Duodenal mucosa (tissue), 2 donors: Measurements from ENCODE around the gene HSD11B1L.

Experiments
- H3K27ac ChIP-seq: one replicate; pipeline ENCODE4 v1.7.0; 2013; ENCODE audit warnings: low read depth, low read length
- H3K27me3 ChIP-seq, 2 donors: one replicate each; pipeline ENCODE4 v1.7.0; 2013; ENCODE audit warnings: low read length in 2 of 2, control low read depth in 1 of 2; ENCODE audit not compliant: insufficient read depth in 2 of 2, control insufficient read depth in 1 of 2
- H3K36me3 ChIP-seq, 2 donors: one replicate each; pipeline ENCODE4 v1.7.0; 2013; ENCODE audit warnings: low read length in 2 of 2, control low read depth in 1 of 2; ENCODE audit not compliant: insufficient read depth in 2 of 2, control insufficient read depth in 1 of 2
- H3K4me1 ChIP-seq, 2 donors: one replicate each; pipeline ENCODE4 v1.7.0; 2013; ENCODE audit warnings: low read length in 2 of 2, control low read depth in 1 of 2; ENCODE audit not compliant: insufficient read depth in 2 of 2, control insufficient read depth in 1 of 2
- H3K4me3 ChIP-seq, 2 donors: one replicate each; pipeline ENCODE4 v1.7.0; 2013; ENCODE audit warnings: low read length in 2 of 2, low read depth in 1 of 2
- H3K9ac ChIP-seq, 2 donors: one replicate each; pipeline ENCODE4 v1.7.0; 2013; ENCODE audit warnings: low read length in 2 of 2, low read depth in 1 of 2
- H3K9me3 ChIP-seq, 2 donors: one replicate each; pipeline ENCODE4 v1.7.0; 2013; ENCODE audit warnings: low read length in 2 of 2, control low read depth in 1 of 2; ENCODE audit not compliant: control insufficient read depth in 1 of 2

HSD11B1L gene

GRCh38 chr19:5644037-5644436 lies 36.8 kb upstream of the HSD11B1L start:
- Histone ChIP-seq H3K27me3 (no peaks in the 10 kb centered on the region), H3K9ac (no peak overlapping the region), H3K9me3 (no peaks in the 10 kb centered on the region), H3K27ac (no peak overlapping the region), H3K36me3 (peaks cover 51 to 73% of the 10 kb centered on the region in 2 donors), H3K4me1 (no peaks in the 10 kb centered on the region), H3K4me3 (no peak overlapping the region)

- H3K4me1 ChIP-seq = no peaks in the 10 kb centered on the region
- H3K9ac ChIP-seq = no peak overlapping the region
- H3K9me3 ChIP-seq = no peaks in the 10 kb centered on the region
- H3K27ac ChIP-seq = no peak overlapping the region
- peaks cover 60 to 81% of the 10 kb centered on the region in 2 donors for H3K36me3 ChIP-seq
- no peak overlapping the region for H3K4me3 ChIP-seq
- H3K27me3 ChIP-seq = no peaks in the 10 kb centered on the region
Measured at GRCh38 chr19:5645409-5645808, 35.4 kb upstream of the HSD11B1L start.

- H3K36me3 ChIP-seq = peaks cover 67 to 86% of the 10 kb centered on the region in 2 donors
Measured at GRCh38 chr19:5646703-5647102, 34.1 kb upstream of the HSD11B1L start.

GRCh38 chr19:5648464-5648863 lies 32.4 kb upstream of the HSD11B1L start:
- Histone ChIP-seq H3K4me3 (no peak overlapping the region), H3K9me3 (no peaks in the 10 kb centered on the region), H3K27ac (no peak overlapping the region)

More at GRCh38 chr19:5646703-5647102, 34.1 kb upstream of the HSD11B1L start:
- H3K27me3 ChIP-seq = no peaks in the 10 kb centered on the region
- no peak overlapping the region for H3K27ac ChIP-seq
- no peaks in the 10 kb centered on the region for H3K4me1 ChIP-seq
- no peak overlapping the region for H3K4me3 ChIP-seq
- H3K9me3 ChIP-seq = no peaks in the 10 kb centered on the region
- H3K9ac ChIP-seq = no peak overlapping the region

GRCh38 chr19:5651361-5651760 lies 29.5 kb upstream of the HSD11B1L start:
- H3K36me3 ChIP-seq = peaks cover 64 to 80% of the 10 kb centered on the region in 2 donors
- peaks cover 0 to 6% of the 10 kb centered on the region in 2 donors for H3K4me1 ChIP-seq
- H3K9ac ChIP-seq = no peak overlapping the region
- no peaks in the 10 kb centered on the region for H3K27me3 ChIP-seq
- H3K9me3 ChIP-seq = no peaks in the 10 kb centered on the region
- no peak overlapping the region for H3K27ac ChIP-seq
- H3K4me3 ChIP-seq = no peak overlapping the region

More at GRCh38 chr19:5648464-5648863, 32.4 kb upstream of the HSD11B1L start:
- Histone ChIP-seq H3K36me3 (peaks cover 70 to 86% of the 10 kb centered on the region in 2 donors), H3K9ac (no peak overlapping the region), H3K4me1 (no peaks in the 10 kb centered on the region), H3K27me3 (no peaks in the 10 kb centered on the region)

- no peaks in the 10 kb centered on the region for H3K27me3 ChIP-seq
- H3K4me3 ChIP-seq = no peak overlapping the region
- peaks cover 0 to 6% of the 10 kb centered on the region in 2 donors for H3K4me1 ChIP-seq
- no peak overlapping the region for H3K27ac ChIP-seq
- no peaks in the 10 kb centered on the region for H3K9me3 ChIP-seq
- H3K36me3 ChIP-seq = peaks cover 59 to 79% of the 10 kb centered on the region in 2 donors
- no peak overlapping the region for H3K9ac ChIP-seq
Measured at GRCh38 chr19:5652261-5652660, 28.6 kb upstream of the HSD11B1L start.

- Histone ChIP-seq H3K27me3 (no peaks in the 10 kb centered on the region), H3K9me3 (no peaks in the 10 kb centered on the region), H3K4me3 (no peak overlapping the region), H3K36me3 (peaks cover 52 to 80% of the 10 kb centered on the region in 2 donors), H3K9ac (no peak overlapping the region), H3K27ac (no peak overlapping the region), H3K4me1 (peaks cover 0 to 6% of the 10 kb centered on the region in 2 donors)
Measured at GRCh38 chr19:5654931-5655330, 25.9 kb upstream of the HSD11B1L start.

GRCh38 chr19:5655412-5655811 lies 25.4 kb upstream of the HSD11B1L start:
- Histone ChIP-seq H3K9ac (no peak overlapping the region), H3K4me3 (no peak overlapping the region), H3K4me1 (peaks cover 0 to 6% of the 10 kb centered on the region in 2 donors), H3K9me3 (no peaks in the 10 kb centered on the region), H3K36me3 (peaks cover 48 to 80% of the 10 kb centered on the region in 2 donors), H3K27ac (no peak overlapping the region), H3K27me3 (no peaks in the 10 kb centered on the region)

GRCh38 chr19:5661483-5661882 lies 19.3 kb upstream of the HSD11B1L start:
- Histone ChIP-seq H3K36me3 (peaks cover 48 to 92% of the 10 kb centered on the region in 2 donors), H3K27me3 (no peaks in the 10 kb centered on the region), H3K4me3 (no peak overlapping the region), H3K4me1 (no peaks in the 10 kb centered on the region), H3K9ac (no peak overlapping the region), H3K9me3 (no peaks in the 10 kb centered on the region), H3K27ac (no peak overlapping the region)

- Histone ChIP-seq H3K9ac (no peak overlapping the region), H3K27ac (no peak overlapping the region), H3K4me1 (no peaks in the 10 kb centered on the region), H3K36me3 (peaks cover 52 to 92% of the 10 kb centered on the region in 2 donors), H3K4me3 (no peak overlapping the region), H3K27me3 (no peaks in the 10 kb centered on the region), H3K9me3 (no peaks in the 10 kb centered on the region)
Measured at GRCh38 chr19:5663904-5664303, 16.9 kb upstream of the HSD11B1L start.

- Histone ChIP-seq H3K27me3 (no peaks in the 10 kb centered on the region), H3K4me3 (no peak overlapping the region), H3K27ac (no peak overlapping the region), H3K9me3 (no peaks in the 10 kb centered on the region), H3K4me1 (no peaks in the 10 kb centered on the region), H3K9ac (no peak overlapping the region), H3K36me3 (peaks cover 57 to 94% of the 10 kb centered on the region in 2 donors)
Measured at GRCh38 chr19:5664515-5664914, 16.3 kb upstream of the HSD11B1L start.
